Measurements from ENCODE around the gene EID3. TPM values are rescaled to one million over a fixed set of nuclear protein-coding genes. Genes with fewer than 3 reads are reported as not detected.
A peak's percentile ranks its signal among the peaks of the same experiment; 100 is the strongest.

Gene EID3
- polyA plus RNA-seq, 2 of the 4 experiments (the other 2 are of a cell fraction), result 6.8 to 12.2 TPM

GRCh38 chr12:104305349-104305748 is 1.8 kb downstream of the EID3 start:
- DNase-seq (ENCODE audit: low read depth in 1 of 2, low spot score in 1 of 2), result no peak
- ChIA-PET POLR2A (interaction anchor here (1.5 kb wide), 1 partner anchor 18 kb away, joined by 3 read pairs; no protein-coding TSS in a partner anchor), CTCF (no interaction called here)
- Histone ChIP-seq H3K9me3 (no peaks in the 10 kb centered on the region), H3K4me2 (peak overlapping the region; percentile 97), H3K27ac (peak overlapping the region; percentile 73 to 81), H3K4me1 (peaks cover 82% of the 10 kb centered on the region), H3K4me3 (peak overlapping the region; percentile 68)
- FAIRE-seq, result peak; percentile 13
- WGBS (ENCODE audit: missing lambda C conversion rate), result 3% methylated on average over 2 of the region's 2 CpGs
- ATAC-seq, result no peak
- TF ChIP-seq ZFP36 (IDR thresholded peaks at IDR 0.05; ENCODE audit: borderline replicate concordance, partially characterized antibody) (no peak), SREBF2 (IDR thresholded peaks at IDR 0.05) (no peak), BHLHE40 (IDR thresholded peaks at IDR 0.05; ENCODE audit: low read depth, low read length) (no peak), CHD2 (IDR thresholded peaks at IDR 0.05; ENCODE audit: low read length, partially characterized antibody) (peak; percentile 24), POLR2AphosphoS2 (conservative IDR thresholded peaks at IDR 0.05; ENCODE audit: low read length) (peak; percentile 100), NFE2L2 (conservative IDR thresholded peaks at IDR 0.05; ENCODE audit: low read length) (no peak), RARB (CRISPR knock-in tag; IDR thresholded peaks at IDR 0.05) (peak; percentile 64; the same call in 1 of the 2 replicates), EP300 (IDR thresholded peaks at IDR 0.05) (no peak), CBX2 (IDR thresholded peaks at IDR 0.05; ENCODE audit: borderline replicate concordance, low read depth) (no peak), HOXA7 (CRISPR knock-in tag; IDR thresholded peaks at IDR 0.05) (peak; percentile 66; the same call in 1 of the 2 replicates), HEYL (CRISPR knock-in tag; IDR thresholded peaks at IDR 0.05) (no peak), ZC3H11A (IDR thresholded peaks at IDR 0.05) (no peak), TFCP2L1 (CRISPR knock-in tag; IDR thresholded peaks at IDR 0.05) (peak; percentile 90), FOSB (CRISPR knock-in tag; IDR thresholded peaks at IDR 0.05) (peak; percentile 70)

DNA sequence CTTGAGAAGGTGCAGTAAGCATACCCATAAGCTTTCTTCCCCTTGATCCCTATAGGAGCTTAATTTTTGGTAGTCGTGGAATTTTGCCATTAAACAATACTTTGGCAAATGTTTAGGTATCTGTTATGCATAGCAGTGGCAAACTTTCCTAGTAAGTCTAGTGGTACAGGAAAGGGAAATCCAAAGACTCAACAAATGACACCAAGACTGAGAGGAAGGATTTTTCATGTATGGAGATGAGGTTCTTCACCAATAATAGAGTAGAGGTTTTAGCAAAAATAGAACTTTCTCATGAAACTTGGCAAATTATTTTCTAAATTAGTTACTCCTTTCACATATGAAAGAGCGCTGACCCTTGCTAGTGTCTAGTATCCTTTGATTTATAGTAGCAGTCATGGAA is 2.8 kb downstream of the EID3 start:
- H3K4me3 ChIP-seq, result peak overlapping the region; percentile 68
- CTCF ChIA-PET, result interaction anchor here (0.6 to 1.8 kb wide), 3 partner anchors 91 to 137 kb away, joined by 3 to 4 read pairs (median 3); partner anchors contain the start of gene TXNRD1

More for the DNA sequence above, 2.8 kb downstream of the EID3 start:
- Histone ChIP-seq H3K4me2 (peak overlapping the region; percentile 97), H3K9me3 (no peaks in the 10 kb centered on the region), H3K4me1 (peaks cover 84% of the 10 kb centered on the region), H3K27ac (peak overlapping the region; percentile 73 to 81; a peak in 5 of 6 replicates)
- WGBS (ENCODE audit: missing lambda C conversion rate), result 32% methylated on average over 2 of the region's 2 CpGs
- TF ChIP-seq EHF (CRISPR knock-in tag; IDR thresholded peaks at IDR 0.05), result no peak
- TF ChIP-seq RARB (CRISPR knock-in tag; IDR thresholded peaks at IDR 0.05), result peak; percentile 52
- TF ChIP-seq HOXB5 (CRISPR knock-in tag; IDR thresholded peaks at IDR 0.05), result peak; percentile 72; the same call in 1 of the 2 replicates
- peak; percentile 80 for TF ChIP-seq TFCP2L1 (CRISPR knock-in tag; IDR thresholded peaks at IDR 0.05)
- no peak for TF ChIP-seq HES2 (IDR thresholded peaks at IDR 0.05)
- peak; percentile 94; the same call in 1 of the 2 replicates for TF ChIP-seq POLR2AphosphoS2 (conservative IDR thresholded peaks at IDR 0.05; ENCODE audit: low read length)
- no peak for TF ChIP-seq HMGXB4 (CRISPR knock-in tag; IDR thresholded peaks at IDR 0.05; ENCODE audit: borderline replicate concordance)
- TF ChIP-seq EHMT2 (IDR thresholded peaks at IDR 0.05; ENCODE audit: low read depth), result no peak
- peak; percentile 90 for TF ChIP-seq HOXA7 (CRISPR knock-in tag; IDR thresholded peaks at IDR 0.05)
- TF ChIP-seq MYC (IDR thresholded peaks at IDR 0.05; ENCODE audit: borderline replicate concordance, low read length), result no peak
- TF ChIP-seq FOSB (CRISPR knock-in tag; IDR thresholded peaks at IDR 0.05), result peak; percentile 95; the same call in 1 of the 2 replicates
- peak; percentile 67; the same call in 1 of the 2 replicates for TF ChIP-seq ATOH8 (CRISPR knock-in tag; IDR thresholded peaks at IDR 0.05; ENCODE audit: low read depth)
- FAIRE-seq (no peak), ATAC-seq (no peak), DNase-seq (ENCODE audit: low read depth in 1 of 2, low spot score in 1 of 2) (no peak)
- POLR2A ChIA-PET, result interaction anchor here (1.5 kb wide), 1 partner anchor 20 kb away, joined by 3 read pairs; no protein-coding TSS in a partner anchor
